Measurements from ENCODE around the gene TRAF4. TPM values are rescaled to one million over a fixed set of nuclear protein-coding genes. Genes with fewer than 3 reads are reported as not detected.

The TRAF4 gene
- total RNA-seq, 1 experiment from 2014 or later, result 104 TPM

GRCh38 chr17:28744972-28745785 is 1.4 kb downstream of the TRAF4 start:
- H3K4me2 ChIP-seq (ENCODE audit: low read length), result peak overlapping the region; percentile 99
- TF ChIP-seq CTCF (conservative IDR thresholded peaks at IDR 0.05; ENCODE audit: low read depth, low read length) (no peak), EZH2phosphoT487 (IDR thresholded peaks at IDR 0.05; ENCODE audit: borderline replicate concordance, low read length) (no peak), EZH2 (IDR thresholded peaks at IDR 0.05; ENCODE audit: low read length, unreplicated experiment) (no peak)
- ATAC-seq (peak; percentile 6; the same call in 1 of the 2 replicates), DNase-seq (peak; percentile 41)
- H2AFZ ChIP-seq (ENCODE audit: low read length), result no peak overlapping the region
- H3K4me3 ChIP-seq (ENCODE audit: low read length), result peak overlapping the region; percentile 89
- H3K27me3 ChIP-seq (ENCODE audit: low read length), result no peaks in the 10 kb centered on the region
- H4K20me1 ChIP-seq (ENCODE audit: low read length), result peaks cover 21% of the 10 kb centered on the region
- intact Hi-C loops (cut with micrococcal nuclease), result no loop called here
- no peaks in the 10 kb centered on the region for H3K9me2 ChIP-seq (replicated peaks; ENCODE audit: low read length)
- H3K27ac ChIP-seq (ENCODE audit: low read length), result peak overlapping the region; percentile 99
- peak overlapping the region; percentile 95 for H3K9ac ChIP-seq (ENCODE audit: low read length)
- POLR2A ChIA-PET (ENCODE audit: unreplicated experiment), result interaction anchor here (0.8 kb wide), 1 partner anchor 16 kb away, joined by 3 read pairs; the partner anchor contains the start of gene NEK8
- CTCF ChIA-PET, result interaction anchor here (2.8 kb wide), 1 partner anchor 18 kb away, joined by 14 read pairs; the partner anchor contains the start of gene TLCD1
- H3K36me3 ChIP-seq (ENCODE audit: low read depth, low read length), result peaks cover 22% of the 10 kb centered on the region
- H3K79me2 ChIP-seq (ENCODE audit: low read length), result peaks cover 43% of the 10 kb centered on the region
- no peaks in the 10 kb centered on the region for H3K9me3 ChIP-seq (ENCODE audit: low read length)
- H3F3A ChIP-seq (ENCODE audit: low read length, unreplicated experiment), result no peaks in the 10 kb centered on the region
- H3K4me1 ChIP-seq (ENCODE audit: insufficient read depth, low read length), result peaks cover 27% of the 10 kb centered on the region
- BruUV-seq (replicated peaks), result TSS peak; percentile 29

- Histone ChIP-seq H3K9ac (ENCODE audit: low read length) (peak overlapping the region; percentile 95), H3K27me3 (ENCODE audit: low read length) (no peaks in the 10 kb centered on the region), H3K36me3 (ENCODE audit: low read depth, low read length) (peaks cover 29% of the 10 kb centered on the region), H2AFZ (ENCODE audit: low read length) (no peak overlapping the region), H3F3A (ENCODE audit: low read length, unreplicated experiment) (no peaks in the 10 kb centered on the region), H4K20me1 (ENCODE audit: low read length) (peaks cover 27% of the 10 kb centered on the region), H3K79me2 (ENCODE audit: low read length) (peaks cover 50% of the 10 kb centered on the region), H3K4me3 (ENCODE audit: low read length) (peak overlapping the region; percentile 89), H3K4me1 (ENCODE audit: insufficient read depth, low read length) (peaks cover 27% of the 10 kb centered on the region), H3K9me2 (replicated peaks; ENCODE audit: low read length) (no peaks in the 10 kb centered on the region), H3K9me3 (ENCODE audit: low read length) (no peaks in the 10 kb centered on the region), H3K4me2 (ENCODE audit: low read length) (peak overlapping the region; percentile 99), H3K27ac (ENCODE audit: low read length) (peak overlapping the region; percentile 99)
- TF ChIP-seq CTCF (conservative IDR thresholded peaks at IDR 0.05; ENCODE audit: low read depth, low read length), result no peak
- no peak for TF ChIP-seq EZH2phosphoT487 (IDR thresholded peaks at IDR 0.05; ENCODE audit: borderline replicate concordance, low read length)
- TF ChIP-seq EZH2 (IDR thresholded peaks at IDR 0.05; ENCODE audit: low read length, unreplicated experiment), result no peak
- intact Hi-C loops (cut with micrococcal nuclease), result no loop called here
- ChIA-PET CTCF (interaction anchor here (0.9 to 2.8 kb wide), 2 partner anchors 17 to 19 kb away, joined by 3 to 14 read pairs; partner anchors contain the start of genes NEK8 and TLCD1), POLR2A (ENCODE audit: unreplicated experiment) (interaction anchor here (0.8 to 1.0 kb wide), 2 partner anchors 17 to 19 kb away, joined by 3 to 4 read pairs; partner anchors contain the start of genes NEK8 and TLCD1)
- DNase-seq (peak; percentile 88), ATAC-seq (peak; percentile 40)
- no TSS peak for BruUV-seq (replicated peaks)
Observed at GRCh38 chr17:28745786-28746411, 2.1 kb downstream of the TRAF4 start.

Measured in PC-3 (cell line).